Measurements from ENCODE around the gene MT1B. TPM values are rescaled to one million over a fixed set of nuclear protein-coding genes. Genes with fewer than 3 reads are reported as not detected.
"Not testable (repeated sequence)": the region's sequence is repeated elsewhere in the genome, so short reads cannot be mapped to it uniquely, and the experiment has no call there.

MT1B gene
- total RNA-seq, 1 donor from 2014 or later = not detected

- peaks cover 41% of the 10 kb centered on the region for H3K4me1 Mint-ChIP-seq
Observed at GRCh38 chr16:56671691-56672090, 20.0 kb downstream of the MT1B start.

GRCh38 chr16:56672171-56672570 is 20.5 kb downstream of the MT1B start:
- DNase-seq; H3K36me3 Mint-ChIP-seq (ENCODE audit: low read depth); H3K4me3 Mint-ChIP-seq; intact Hi-C loops (cut with micrococcal nuclease); H3K27ac Mint-ChIP-seq; H3K9me3 Mint-ChIP-seq: not testable (repeated sequence)
- H3K27me3 Mint-ChIP-seq = peaks cover 68% of the 10 kb centered on the region
- peaks cover 41% of the 10 kb centered on the region for H3K4me1 Mint-ChIP-seq

More at GRCh38 chr16:56671691-56672090, 20.0 kb downstream of the MT1B start:
- H3K36me3 Mint-ChIP-seq (ENCODE audit: low read depth); intact Hi-C loops (cut with micrococcal nuclease); DNase-seq; H3K9me3 Mint-ChIP-seq; H3K4me3 Mint-ChIP-seq; H3K27ac Mint-ChIP-seq: not testable (repeated sequence)
- H3K27me3 Mint-ChIP-seq = peaks cover 68% of the 10 kb centered on the region

- no peak overlapping the region for H3K4me3 Mint-ChIP-seq
- no peaks in the 10 kb centered on the region for H3K9me3 Mint-ChIP-seq
- intact Hi-C loops (cut with micrococcal nuclease) = no loop called here
- peaks cover 36% of the 10 kb centered on the region for H3K4me1 Mint-ChIP-seq
- DNase-seq = no peak
- peaks cover 2% of the 10 kb centered on the region for H3K36me3 Mint-ChIP-seq (ENCODE audit: low read depth)
- peaks cover 63% of the 10 kb centered on the region for H3K27me3 Mint-ChIP-seq
- no peak overlapping the region for H3K27ac Mint-ChIP-seq
Observed at GRCh38 chr16:56672761-56673536, 21.3 kb downstream of the MT1B start.

GRCh38 chr16:56673921-56674320 is 22.2 kb downstream of the MT1B start:
- H3K27ac Mint-ChIP-seq = no peak overlapping the region
- no peaks in the 10 kb centered on the region for H3K36me3 Mint-ChIP-seq (ENCODE audit: low read depth)
- peaks cover 55% of the 10 kb centered on the region for H3K27me3 Mint-ChIP-seq
- DNase-seq = peak; percentile 79
- intact Hi-C loops (cut with micrococcal nuclease) = loop anchor here (1.0 kb wide), 1 partner anchor 28 kb away; no protein-coding TSS in a partner anchor
- H3K4me1 Mint-ChIP-seq = peaks cover 28% of the 10 kb centered on the region
- H3K9me3 Mint-ChIP-seq = no peaks in the 10 kb centered on the region
- H3K4me3 Mint-ChIP-seq = no peak overlapping the region

GRCh38 chr16:56674570-56674969 is 22.9 kb downstream of the MT1B start:
- Mint-ChIP-seq H3K27me3 (peaks cover 49% of the 10 kb centered on the region), H3K4me1 (peaks cover 25% of the 10 kb centered on the region)
- not testable (repeated sequence) for H3K27ac Mint-ChIP-seq; DNase-seq; H3K4me3 Mint-ChIP-seq; H3K36me3 Mint-ChIP-seq (ENCODE audit: low read depth); H3K9me3 Mint-ChIP-seq
- intact Hi-C loops (cut with micrococcal nuclease) = loop anchor here (1.0 kb wide), 1 partner anchor 28 kb away; no protein-coding TSS in a partner anchor

GRCh38 chr16:56675685-56676210 is 24.1 kb downstream of the MT1B start:
- peak overlapping the region; percentile 5 for H3K27ac Mint-ChIP-seq

GRCh38 chr16:56677474-56677873 is 25.8 kb downstream of the MT1B start:
- intact Hi-C loops (cut with micrococcal nuclease) = no loop called here
- H3K36me3 Mint-ChIP-seq (ENCODE audit: low read depth) = no peaks in the 10 kb centered on the region
- H3K4me1 Mint-ChIP-seq = peaks cover 25% of the 10 kb centered on the region
- peaks cover 24% of the 10 kb centered on the region for H3K27me3 Mint-ChIP-seq
- no peak for DNase-seq
- H3K27ac Mint-ChIP-seq = no peak overlapping the region
- no peaks in the 10 kb centered on the region for H3K9me3 Mint-ChIP-seq
- no peak overlapping the region for H3K4me3 Mint-ChIP-seq

More at GRCh38 chr16:56675685-56676210, 24.1 kb downstream of the MT1B start:
- H3K27me3 Mint-ChIP-seq = peaks cover 39% of the 10 kb centered on the region
- H3K4me1 Mint-ChIP-seq = peaks cover 22% of the 10 kb centered on the region
- peak overlapping the region; percentile 75 for H3K4me3 Mint-ChIP-seq
- H3K36me3 Mint-ChIP-seq (ENCODE audit: low read depth) = no peaks in the 10 kb centered on the region
- intact Hi-C loops (cut with micrococcal nuclease) = no loop called here
- no peaks in the 10 kb centered on the region for H3K9me3 Mint-ChIP-seq
- DNase-seq = peak; percentile 87

- no peak overlapping the region for H3K4me3 Mint-ChIP-seq
Observed at GRCh38 chr16:56679078-56679730, 27.5 kb downstream of the MT1B start.

GRCh38 chr16:56679818-56680217 is 28.1 kb downstream of the MT1B start:
- Mint-ChIP-seq H3K4me3 (no peak overlapping the region), H3K4me1 (peaks cover 30% of the 10 kb centered on the region), H3K27me3 (peaks cover 6% of the 10 kb centered on the region), H3K27ac (no peak overlapping the region), H3K36me3 (ENCODE audit: low read depth) (peaks cover 4% of the 10 kb centered on the region), H3K9me3 (no peaks in the 10 kb centered on the region)
- no peak for DNase-seq
- intact Hi-C loops (cut with micrococcal nuclease) = no loop called here

More at GRCh38 chr16:56679078-56679730, 27.5 kb downstream of the MT1B start:
- Mint-ChIP-seq H3K36me3 (ENCODE audit: low read depth) (peaks cover 4% of the 10 kb centered on the region), H3K4me1 (peaks cover 32% of the 10 kb centered on the region), H3K9me3 (no peaks in the 10 kb centered on the region), H3K27ac (no peak overlapping the region), H3K27me3 (peaks cover 10% of the 10 kb centered on the region)
- intact Hi-C loops (cut with micrococcal nuclease) = no loop called here
- DNase-seq = no peak

GRCh38 chr16:56681939-56682702 is 30.4 kb downstream of the MT1B start, which contains the start of gene MT1X:
TSS of gene MT1X (plus strand) at chr16:56682470. CDS start at chr16:56682541, 71 bp downstream.
- peaks cover 21% of the 10 kb centered on the region for H3K4me1 Mint-ChIP-seq
- intact Hi-C loops (cut with micrococcal nuclease) = loop anchor here (1.0 to 2.0 kb wide), 5 partner anchors 20 to 105 kb away; partner anchors contain the start of genes MT1F and MT2A
- H3K4me3 Mint-ChIP-seq = peak within 1 kb of the TSS; percentile 94
- peaks cover 7% of the 10 kb centered on the region for H3K36me3 Mint-ChIP-seq (ENCODE audit: low read depth)
- H3K27ac Mint-ChIP-seq = peak within 1 kb of the TSS; percentile 93
- no peaks in the 10 kb centered on the region for H3K27me3 Mint-ChIP-seq
- H3K9me3 Mint-ChIP-seq = peaks cover 3% of the 10 kb centered on the region
- peak; percentile 97 for DNase-seq

GRCh38 chr16:56682703-56683397 is 31.2 kb downstream of the MT1B start:
- no peak for DNase-seq
- peaks cover 3% of the 10 kb centered on the region for H3K9me3 Mint-ChIP-seq

GRCh38 chr16:56683424-56684172 is 31.9 kb downstream of the MT1B start:
- no peak for DNase-seq
- Mint-ChIP-seq H3K36me3 (ENCODE audit: low read depth) (peaks cover 7% of the 10 kb centered on the region), H3K27ac (peak overlapping the region; percentile 41), H3K4me3 (peak overlapping the region; percentile 94), H3K4me1 (peaks cover 21% of the 10 kb centered on the region), H3K27me3 (no peaks in the 10 kb centered on the region), H3K9me3 (peaks cover 3% of the 10 kb centered on the region)
- intact Hi-C loops (cut with micrococcal nuclease) = loop anchor here (2.0 kb wide), 2 partner anchors 27 to 41 kb away; partner anchors contain the start of gene MT1F

More at GRCh38 chr16:56682703-56683397, 31.2 kb downstream of the MT1B start:
- Mint-ChIP-seq H3K36me3 (ENCODE audit: low read depth) (peaks cover 7% of the 10 kb centered on the region), H3K27me3 (no peaks in the 10 kb centered on the region), H3K4me1 (peaks cover 21% of the 10 kb centered on the region), H3K27ac (peak overlapping the region; percentile 93), H3K4me3 (peak overlapping the region; percentile 94)
- intact Hi-C loops (cut with micrococcal nuclease) = loop anchor here (1.0 to 2.0 kb wide), 5 partner anchors 19 to 106 kb away; partner anchors contain the start of genes MT1F and MT2A
